ENCODE results near the gene CRIP2. TPM values are rescaled to one million over a fixed set of nuclear protein-coding genes. Genes with fewer than 3 reads are reported as not detected.

Gene CRIP2
- total and polyA plus RNA-seq, 2 of the 13 experiments (the other 11 are each of a cell fraction or from before 2014, with no cell fraction given): 31.6 to 37.9 TPM

GRCh38 chr14:105442125-105442524 is 32.5 kb upstream of the CRIP2 start:
- TF ChIP-seq ZNF281 (CRISPR knock-in tag; IDR thresholded peaks at IDR 0.05; ENCODE audit: borderline replicate concordance) (no peak), CHD4 (IDR thresholded peaks at IDR 0.05; ENCODE audit: borderline replicate concordance, low read length) (no peak), HMGXB3 (CRISPR knock-in tag; IDR thresholded peaks at IDR 0.05; ENCODE audit: borderline replicate concordance) (no peak), GPBP1L1 (CRISPR knock-in tag; IDR thresholded peaks at IDR 0.05) (no peak), FOXK2 (IDR thresholded peaks at IDR 0.05) (no peak), ZNF674 (CRISPR knock-in tag; IDR thresholded peaks at IDR 0.05; ENCODE audit: low read depth) (no peak)
- no peaks in the 10 kb centered on the region for H3K9me3 ChIP-seq (ENCODE audit: low read length)
- ChIA-PET CTCF (ENCODE audit: low intra/inter-chr PET ratio, low total read pairs) (no interaction called here), POLR2A (no interaction called here)
- 86% methylated on average over 10 of the region's 17 CpGs for WGBS (ENCODE audit: low lambda C conversion rate)
- H3K27me3 ChIP-seq (ENCODE audit: control insufficient read depth in 1 of 2, insufficient read depth in 2 of 2, low read length in 2 of 2): no peaks in the 10 kb centered on the region
- ATAC-seq (no peak), FAIRE-seq (no peak), DNase-seq (ENCODE audit: low spot score) (no peak)
- intact Hi-C loops (cut with micrococcal nuclease; ENCODE audit: unreplicated experiment): no loop called here
- no peak overlapping the region for H2AFZ ChIP-seq (ENCODE audit: low read length)
- H3K4me1 ChIP-seq (ENCODE audit: insufficient read depth, low read length): peaks cover 13% of the 10 kb centered on the region
- no peak overlapping the region for H3K4me2 ChIP-seq (ENCODE audit: low read depth, low read length)
- no peak overlapping the region for H3K27ac ChIP-seq (ENCODE audit: extremely low read length, insufficient read depth, low read length)
- H3K79me2 ChIP-seq (ENCODE audit: insufficient read depth, low read length): peaks cover 10% of the 10 kb centered on the region
- no peaks in the 10 kb centered on the region for H4K20me1 ChIP-seq (ENCODE audit: insufficient read depth, low read length)
- in situ Hi-C loops (cut with HindIII; ENCODE audit: extremely low pct_ligation_motif_present, low pct_unique_long_range_greater_than_20kb): no loop called here
- peaks cover 10 to 33% of the 10 kb centered on the region in 2 experiments for H3K36me3 ChIP-seq (replicated peaks in 1 of 2; ENCODE audit: control insufficient read depth in 1 of 2, insufficient read depth in 2 of 2, low read length in 2 of 2)
- no peak overlapping the region for H3K4me3 ChIP-seq (replicated peaks in 1 of 3; ENCODE audit: insufficient read depth in 1 of 3, low read depth in 2 of 3, low read length in 3 of 3)
- H3K9ac ChIP-seq (ENCODE audit: insufficient read depth, low read depth, low read length): no peak overlapping the region
- TSS peak; percentile 38 for BruUV-seq (replicated peaks)

All from HepG2 (cell line).